Measurements from ENCODE around the gene PAPSS2. TPM values are rescaled to one million over a fixed set of nuclear protein-coding genes. Genes with fewer than 3 reads are reported as not detected.

PAPSS2 gene
- total and polyA plus RNA-seq, 2 donors (not counting 3 experiments of a cell fraction or from before 2014, with no cell fraction given) = 27.9 to 82.6 TPM

DNA sequence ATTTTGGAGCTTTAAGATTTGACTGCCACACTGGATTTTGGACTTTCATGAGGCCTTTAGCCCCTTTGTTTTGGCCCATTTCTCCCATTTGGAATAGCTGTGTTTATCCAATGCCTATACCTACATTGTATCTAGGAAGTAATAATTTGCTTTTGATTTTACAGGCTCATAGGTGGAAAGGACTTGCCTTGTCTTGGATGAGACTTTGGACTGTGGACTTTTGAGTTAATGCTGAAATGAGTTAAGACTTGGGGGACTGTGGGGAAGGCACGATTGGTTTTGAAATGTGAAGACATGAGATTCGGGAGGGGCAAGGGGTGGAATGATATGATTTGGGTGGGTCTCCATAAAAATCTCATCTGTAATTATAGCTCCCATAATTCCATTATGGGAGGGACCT is 47.6 kb upstream of the PAPSS2 start:
- intact Hi-C loops (cut with micrococcal nuclease) = no loop called here
- no peak overlapping the region for H3K4me3 ChIP-seq (replicated peaks in 1 of 3; ENCODE audit: insufficient read depth in 1 of 3, low read depth in 1 of 3, low read length in 3 of 3)
- no TSS peak for BruUV-seq (replicated peaks)
- H3K27ac ChIP-seq (ENCODE audit: insufficient read depth, low read depth, low read length) = no peak overlapping the region
- no peak for DNase-seq (ENCODE audit: low read depth, low spot score)
- H3K9me3 ChIP-seq (replicated peaks; ENCODE audit: control insufficient read depth, insufficient read depth, low read length) = no peaks in the 10 kb centered on the region
- H4K20me1 ChIP-seq (replicated peaks; ENCODE audit: control insufficient read depth, extremely low read depth, insufficient read depth, low read length) = no peaks in the 10 kb centered on the region
- H3K4me1 ChIP-seq (ENCODE audit: control insufficient read depth, extremely low read depth, insufficient read depth, low read length) = no peaks in the 10 kb centered on the region
- H3K4me2 ChIP-seq (ENCODE audit: insufficient read depth, low read length) = no peak overlapping the region
- H3K79me2 ChIP-seq (ENCODE audit: control insufficient read depth, insufficient read depth, low read length) = no peaks in the 10 kb centered on the region
- ChIA-PET POLR2A (no interaction called here), CTCF (interaction anchor here (0.9 kb wide), 1 partner anchor 17 kb away, joined by 3 read pairs; no protein-coding TSS in a partner anchor)
- no peak overlapping the region for H2AFZ ChIP-seq (ENCODE audit: low read depth, low read length)
- H3K27me3 ChIP-seq (ENCODE audit: control insufficient read depth in 2 of 2, insufficient read depth in 2 of 2, low read length in 2 of 2) = peaks cover 7 to 8% of the 10 kb centered on the region in 2 experiments
- no peaks in the 10 kb centered on the region for H3K9me1 ChIP-seq (replicated peaks; ENCODE audit: control insufficient read depth, extremely low read depth, insufficient read depth, low read length)
- TF ChIP-seq FOS (IDR thresholded peaks at IDR 0.05; ENCODE audit: borderline replicate concordance, insufficient read depth, low read length) (no peak), MYC (IDR thresholded peaks at IDR 0.05; ENCODE audit: low read depth, low read length) (no peak), POLR2A (IDR thresholded peaks at IDR 0.05; ENCODE audit: low read depth, low read length) (no peak), GATA2 (IDR thresholded peaks at IDR 0.05; ENCODE audit: insufficient read depth, insufficient read length, low read depth, low read length) (no peak), EZH2 (IDR thresholded peaks at IDR 0.05; ENCODE audit: borderline replicate concordance, low read depth, low read length, severe bottlenecking) (no peak), POLR2AphosphoS5 (IDR thresholded peaks at IDR 0.05; ENCODE audit: insufficient read depth, low read depth, low read length) (no peak), JUN (IDR thresholded peaks at IDR 0.05; ENCODE audit: borderline replicate concordance, insufficient read depth, insufficient read length, low read depth) (no peak), MAX (IDR thresholded peaks at IDR 0.05; ENCODE audit: insufficient read depth, insufficient read length) (no peak)
- TF ChIP-seq, protein P1, sequence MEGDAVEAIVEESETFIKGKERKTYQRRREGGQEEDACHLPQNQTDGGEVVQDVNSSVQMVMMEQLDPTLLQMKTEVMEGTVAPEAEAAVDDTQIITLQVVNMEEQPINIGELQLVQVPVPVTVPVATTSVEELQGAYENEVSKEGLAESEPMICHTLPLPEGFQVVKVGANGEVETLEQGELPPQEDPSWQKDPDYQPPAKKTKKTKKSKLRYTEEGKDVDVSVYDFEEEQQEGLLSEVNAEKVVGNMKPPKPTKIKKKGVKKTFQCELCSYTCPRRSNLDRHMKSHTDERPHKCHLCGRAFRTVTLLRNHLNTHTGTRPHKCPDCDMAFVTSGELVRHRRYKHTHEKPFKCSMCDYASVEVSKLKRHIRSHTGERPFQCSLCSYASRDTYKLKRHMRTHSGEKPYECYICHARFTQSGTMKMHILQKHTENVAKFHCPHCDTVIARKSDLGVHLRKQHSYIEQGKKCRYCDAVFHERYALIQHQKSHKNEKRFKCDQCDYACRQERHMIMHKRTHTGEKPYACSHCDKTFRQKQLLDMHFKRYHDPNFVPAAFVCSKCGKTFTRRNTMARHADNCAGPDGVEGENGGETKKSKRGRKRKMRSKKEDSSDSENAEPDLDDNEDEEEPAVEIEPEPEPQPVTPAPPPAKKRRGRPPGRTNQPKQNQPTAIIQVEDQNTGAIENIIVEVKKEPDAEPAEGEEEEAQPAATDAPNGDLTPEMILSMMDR (IDR thresholded peaks at IDR 0.05; ENCODE audit: extremely low read depth in 1 of 2, insufficient read depth in 1 of 2, low read depth in 1 of 2, low read length in 2 of 2) = no peak
- FAIRE-seq = no peak
- dilution Hi-C loops (cut with MboI; ENCODE audit: extremely low pct_ligation_motif_present, low sequenced_read_pairs) = no loop called here
- H3K36me3 ChIP-seq (ENCODE audit: control insufficient read depth in 2 of 2, extremely low read depth in 1 of 2, insufficient read depth in 2 of 2, low read length in 2 of 2) = no peaks in the 10 kb centered on the region
- no peak overlapping the region for H3K9ac ChIP-seq (replicated peaks; ENCODE audit: extremely low read depth, insufficient read depth, low read length)

Measured in endothelial cell of umbilical vein (primary cell).